GM18526 (cell line): ENCODE data around the gene PSRC1.

Source experiments
- POLR2A ChIP-seq: IDR thresholded peaks from 3 replicates; pipeline ENCODE4 v1.6.1; 2011; ENCODE audit not compliant: insufficient read length; ENCODE audit errors: extremely low read depth

Gene PSRC1

GRCh38 chr1:109231066-109231465, 51.9 kb downstream of the PSRC1 start:
- no peak for TF ChIP-seq POLR2A
